ENCODE measurements around the gene OR6C65. TPM values are rescaled to one million over a fixed set of nuclear protein-coding genes. Genes with fewer than 3 reads are reported as not detected.

Gene OR6C65
- not detected in 2 replicates for total RNA-seq

DNA sequence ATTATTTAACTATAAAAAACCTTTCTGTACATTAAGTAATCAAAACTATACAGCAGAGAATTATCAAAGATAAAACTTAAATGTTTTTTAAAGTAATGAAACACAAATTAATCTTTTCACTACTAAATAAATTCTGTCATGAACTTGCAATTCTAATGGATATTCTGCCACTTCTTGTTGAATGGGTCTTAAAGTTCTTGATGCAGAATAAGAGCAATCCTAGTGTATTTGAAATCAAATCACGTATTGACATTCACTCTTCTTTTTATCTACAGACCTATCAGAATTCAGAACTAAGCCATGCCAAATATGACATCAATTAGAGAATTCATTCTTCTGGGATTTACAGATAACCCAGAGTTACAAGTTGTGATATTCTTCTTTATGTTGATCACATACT lies at the start of gene OR6C65:
TSS of gene OR6C65 (plus strand) at position 301 of the 400 bp plus-strand sequence. CDS start at position 301, 0 bp downstream.

DNA sequence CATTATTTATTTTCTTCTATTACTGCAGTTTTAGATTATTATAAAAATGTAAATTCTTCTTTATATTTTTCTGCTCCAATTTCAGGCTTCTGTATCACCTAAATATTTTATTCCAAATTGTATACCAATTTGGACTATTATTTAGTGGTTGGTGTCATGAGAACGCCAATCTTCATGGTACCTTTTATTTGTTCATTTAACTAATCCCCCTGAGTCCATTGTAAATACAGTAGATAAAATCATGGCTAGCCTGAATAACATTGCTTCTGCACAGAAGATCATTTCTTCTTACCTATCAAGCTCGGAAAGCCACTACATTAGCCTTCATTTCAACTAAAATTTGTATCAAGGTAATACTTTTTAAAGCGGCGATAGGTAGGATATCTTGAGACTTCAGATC lies 37.7 kb upstream of the OR6C65 start, which contains the start of gene OR6C75:
TSS of gene OR6C75 (plus strand) at position 301 of the 400 bp plus-strand sequence. CDS start 2,136 bp downstream, outside the sequence.

DNA sequence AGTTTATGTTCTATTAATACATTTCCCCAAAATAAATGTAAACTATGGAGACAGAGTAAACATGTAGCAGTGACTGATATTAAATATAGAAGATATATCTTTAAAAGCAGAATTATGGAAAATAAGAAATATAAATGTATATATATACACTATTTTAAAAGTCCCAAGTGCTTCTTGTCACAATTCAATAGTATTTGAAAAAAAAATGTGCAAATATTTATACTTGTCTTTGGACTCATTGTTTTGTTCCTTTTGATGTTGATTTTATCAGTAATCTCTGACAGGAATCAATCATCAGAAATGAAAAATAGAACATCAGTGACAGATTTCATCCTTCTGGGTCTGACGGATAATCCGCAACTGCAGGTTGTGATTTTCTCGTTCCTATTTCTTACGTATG lies 25.6 kb downstream of the OR6C65 start, which contains the start of gene OR6C76:
TSS of gene OR6C76 (plus strand) at position 301 of the 400 bp plus-strand sequence. CDS start at position 301, 0 bp downstream.

DNA sequence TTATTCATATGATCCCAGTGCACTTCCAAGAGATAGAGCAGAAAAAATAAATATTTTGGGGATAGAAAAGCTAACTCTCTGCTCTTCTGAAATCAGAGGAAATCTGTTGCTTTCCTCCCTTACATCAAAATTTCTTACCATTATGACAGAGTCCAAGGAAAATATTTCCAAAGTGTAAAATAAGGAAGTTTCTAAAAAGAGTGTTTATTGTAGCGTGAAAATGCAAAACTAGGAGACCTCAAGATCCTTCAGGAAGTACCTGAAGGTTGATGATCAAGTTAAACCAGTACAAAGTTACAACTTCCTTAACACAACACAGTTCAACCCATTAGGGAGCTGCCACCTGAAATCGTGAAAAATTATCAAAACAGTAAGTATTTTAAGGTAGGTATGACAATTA lies 43.4 kb downstream of the OR6C65 start, which contains the start of gene OR6C2:
TSS of gene OR6C2 (plus strand) at position 301 of the 400 bp plus-strand sequence. CDS start 8,138 bp downstream, outside the sequence.

Other genes starting within 250 kb of the OR6C65 start
- not detected in 2 replicates for gene OR10A7, start 179.5 kb upstream of the OR6C65 start, total RNA-seq
- not detected in 2 replicates for gene OR6C74, start 155.9 kb upstream of the OR6C65 start, total RNA-seq
- not detected in 2 replicates for gene OR6C6, start 104.0 kb upstream of the OR6C65 start, total RNA-seq
- gene OR6C1, start 86.2 kb upstream of the OR6C65 start, total RNA-seq, result not detected in 2 replicates
- gene OR6C3, start 69.8 kb upstream of the OR6C65 start, total RNA-seq, result not detected in 2 replicates
- gene OR6C75, start 37.6 kb upstream of the OR6C65 start, total RNA-seq, result not detected in 2 replicates
- not detected in 2 replicates for gene OR6C76, start 25.7 kb downstream of the OR6C65 start, total RNA-seq
- not detected in 2 replicates for gene OR6C2, start 43.5 kb downstream of the OR6C65 start, total RNA-seq
- not detected in 2 replicates for gene OR6C70, start 69.6 kb downstream of the OR6C65 start, total RNA-seq
- not detected in 2 replicates for gene OR6C68, start 91.8 kb downstream of the OR6C65 start, total RNA-seq
- gene OR6C4, start 149.1 kb downstream of the OR6C65 start, total RNA-seq, result not detected in 2 replicates
- gene OR2AP1, start 171.9 kb downstream of the OR6C65 start, total RNA-seq, result not detected in 2 replicates
- gene OR10P1, start 236.4 kb downstream of the OR6C65 start, total RNA-seq, result not detected in 2 replicates

Data from smooth muscle cell of bladder (primary cell).